Body of pancreas (tissue), 4 donors: Measurements from ENCODE around the gene CARMIL3. TPM values are rescaled to one million over a fixed set of nuclear protein-coding genes. Genes with fewer than 3 reads are reported as not detected.
A peak's percentile ranks its signal among the peaks of the same experiment; 100 is the strongest.
"Not testable (repeated sequence)": the region's sequence is repeated elsewhere in the genome, so short reads cannot be mapped to it uniquely, and the experiment has no call there.

Source experiments
- ATAC-seq: fragments of 150-250 bp; one replicate; pipeline ENCODE4 v1.9.1; 2016
- DNase-seq, 4 donors: peaks; one replicate each; pipeline ENCODE4 v3.0.0-alpha.2; 2019
- H3K27ac ChIP-seq, 4 donors: fragments of 200-600 bp; sonication (generic); 1 replicate in 3 of 4; 2 replicates in 1 of 4; pipeline versions ENCODE4 v1.5.1 to v1.6.1; 2016 to 2019; ENCODE audit warnings: mild to moderate bottlenecking in 1 of 4, mixed read lengths in 1 of 4, moderate library complexity in 1 of 4
- H3K27me3 ChIP-seq, 2 donors: fragments of 200-600 bp; sonication (generic); one replicate each; pipeline ENCODE4 v1.6.0; 2016; ENCODE audit warnings: mild to moderate bottlenecking in 1 of 2
- H3K36me3 ChIP-seq, 2 donors: fragments of 200-600 bp; sonication (generic); replicated peaks in 1 of 2; 2 replicates each; pipeline ENCODE4 v1.5.1; 2016; ENCODE audit warnings: low read depth in 2 of 2; ENCODE audit not compliant: insufficient read depth in 1 of 2
- H3K4me1 ChIP-seq: fragments of 200-600 bp; sonication (generic); one replicate; pipeline ENCODE4 v1.6.0; 2016
- H3K4me3 ChIP-seq, 2 donors: fragments of 200-600 bp; sonication (generic); 1 replicate in 1 of 2; 2 replicates in 1 of 2; pipeline ENCODE4 v1.5.1; 2016 to 2019
- H3K9me3 ChIP-seq, 3 donors: fragments of 200-600 bp; sonication (generic); 1 replicate in 2 of 3; 2 replicates in 1 of 3; pipeline ENCODE4 v1.5.1; 2016
- CTCF ChIP-seq, 7 experiments: fragments of 450-650 bp in 4 of 7; fragments of 200-600 bp in 3 of 7; sonication (generic) in 3 of 7; IDR thresholded peaks; one replicate each; pipeline ENCODE4 v1.5.1; 2016 to 2019; ENCODE audit warnings: antibody characterized with exemption in 7 of 7
- POLR2A ChIP-seq, 3 donors: fragments of 450-650 bp; IDR thresholded peaks; one replicate each; pipeline ENCODE4 v1.6.1; 2016; ENCODE audit warnings: antibody characterized with exemption in 3 of 3, mild to moderate bottlenecking in 2 of 3
- WGBS, 2 donors: methylation state at CpG; one replicate each; pipeline ENCODE4 v1.1.5; 2017; 5-methylcytosine and 5-hydroxymethylcytosine counted together
- intact Hi-C: fragments of 100-400 bp; cut with DNase I; formaldehyde crosslinking; loops from one replicate; pipeline ENCODE4 v1.15.1; 2023
- total RNA-seq, 2 donors: library from RNA; depleted of rRNA; stranded (reverse); fragments of >200 nt; gene quantifications; one replicate each; pipeline ENCODE4 v1.1.0, GENCODE V29; 2016

CARMIL3 gene
- total RNA-seq, 2 donors from 2014 or later = 0.78 to 0.99 TPM

- peaks cover 0 to 5% of the 10 kb centered on the region in 2 donors for H3K36me3 ChIP-seq
- H3K27me3 ChIP-seq = no peaks in the 10 kb centered on the region
- H3K4me3 ChIP-seq = no peak overlapping the region
- no peak overlapping the region for H3K27ac ChIP-seq
- 90% methylated on average over 13 of the region's 13 CpGs; no CpG with 5 or more reads in 1 of the 2 donors for WGBS, 2 donors
- DNase-seq (no peak), ATAC-seq (no peak)
- intact Hi-C loops = no loop called here
- H3K9me3 ChIP-seq = no peaks in the 10 kb centered on the region
- TF ChIP-seq POLR2A (IDR thresholded peaks at IDR 0.05) (no peak), CTCF (IDR thresholded peaks at IDR 0.05) (no peak)
- H3K4me1 ChIP-seq = peaks cover 25% of the 10 kb centered on the region
Measured at GRCh38 chr14:24103451-24103850, 51.6 kb downstream of the CARMIL3 start.

- not testable (repeated sequence) for ATAC-seq, H3K36me3 ChIP-seq, DNase-seq, H3K27me3 ChIP-seq, H3K4me3 ChIP-seq, H3K9me3 ChIP-seq
- H3K4me1 ChIP-seq = peaks cover 30% of the 10 kb centered on the region
- intact Hi-C loops = loop anchor here (5.0 kb wide), 1 partner anchor 48 kb away; no protein-coding TSS in a partner anchor
- 80 to 91% methylated on average over 8 of the region's 8 CpGs for WGBS, 2 donors
- H3K27ac ChIP-seq = peak overlapping the region in 1 of 4 donors; percentile 26
Measured at GRCh38 chr14:24105609-24106239, 53.9 kb downstream of the CARMIL3 start.

GRCh38 chr14:24106672-24107271 lies 55.0 kb downstream of the CARMIL3 start:
- H3K27me3 ChIP-seq = no peaks in the 10 kb centered on the region
- 72 to 80% methylated on average over 4 of the region's 4 CpGs for WGBS, 2 donors
- intact Hi-C loops = loop anchor here (5.0 kb wide), 1 partner anchor 49 kb away; no protein-coding TSS in a partner anchor
- ATAC-seq (no peak), DNase-seq (no peak)
- peaks cover 31% of the 10 kb centered on the region for H3K4me1 ChIP-seq
- TF ChIP-seq CTCF (IDR thresholded peaks at IDR 0.05) (no peak), POLR2A (IDR thresholded peaks at IDR 0.05) (no peak)
- H3K36me3 ChIP-seq = peaks cover 0 to 5% of the 10 kb centered on the region in 2 donors
- H3K9me3 ChIP-seq = no peaks in the 10 kb centered on the region
- H3K27ac ChIP-seq = no peak overlapping the region
- H3K4me3 ChIP-seq = no peak overlapping the region

- 24 to 30% methylated on average over 5 of the region's 5 CpGs for WGBS, 2 donors
- H3K4me3 ChIP-seq = no peak overlapping the region
- H3K27me3 ChIP-seq = no peaks in the 10 kb centered on the region
- H3K9me3 ChIP-seq = no peaks in the 10 kb centered on the region
- peaks cover 0 to 4% of the 10 kb centered on the region in 2 donors for H3K36me3 ChIP-seq
- intact Hi-C loops = loop anchor here (5.0 kb wide), 1 partner anchor 51 kb away; no protein-coding TSS in a partner anchor
- H3K27ac ChIP-seq = peak overlapping the region; percentile 20 to 69 (median 62)
- ATAC-seq = no peak
- H3K4me1 ChIP-seq = peaks cover 30% of the 10 kb centered on the region
- TF ChIP-seq POLR2A (IDR thresholded peaks at IDR 0.05) = peak in 1 of 3 donors; percentile 21
- TF ChIP-seq CTCF (IDR thresholded peaks at IDR 0.05) = no peak
- DNase-seq = no peak
Measured at GRCh38 chr14:24108336-24108874, 56.6 kb downstream of the CARMIL3 start.

- peaks cover 34% of the 10 kb centered on the region for H3K4me1 ChIP-seq
Measured at GRCh38 chr14:24110060-24110459, 58.3 kb downstream of the CARMIL3 start.

More at GRCh38 chr14:24110060-24110459, 58.3 kb downstream of the CARMIL3 start:
- Histone ChIP-seq H3K27me3 (no peaks in the 10 kb centered on the region), H3K9me3 (no peaks in the 10 kb centered on the region), H3K4me3 (no peak overlapping the region), H3K27ac (peak overlapping the region in 3 of 4 donors; percentile 39 to 54 (median 53)), H3K36me3 (no peaks in the 10 kb centered on the region)
- DNase-seq (no peak), ATAC-seq (no peak)
- WGBS, 2 donors = 79% methylated on average over 9 of the region's 9 CpGs
- intact Hi-C loops = no loop called here
- no peak for TF ChIP-seq CTCF (IDR thresholded peaks at IDR 0.05)
- no peak for TF ChIP-seq POLR2A (IDR thresholded peaks at IDR 0.05)
